Uterus (tissue), 4 donors: ENCODE results near the gene AK5. TPM values are rescaled to one million over a fixed set of nuclear protein-coding genes. Genes with fewer than 3 reads are reported as not detected.
A peak's percentile ranks its signal among the peaks of the same experiment; 100 is the strongest.

ENCODE experiments used
- DNase-seq, 2 donors: peaks; one replicate each; pipeline ENCODE4 v3.0.0-alpha.2; 2019 to 2020
- H3K27ac ChIP-seq, 2 donors: fragments of 200-600 bp; sonication (generic); 1 replicate in 1 of 2; 2 replicates in 1 of 2; pipeline ENCODE4 v1.5.1; 2016 to 2018
- H3K27me3 ChIP-seq, 2 donors: fragments of 200-600 bp; sonication (generic); one replicate each; pipeline ENCODE4 v1.5.1; 2018 to 2019; ENCODE audit warnings: control low read depth in 1 of 2
- H3K36me3 ChIP-seq, 2 donors: fragments of 200-600 bp; sonication (generic); one replicate each; pipeline ENCODE4 v1.5.1; 2019; ENCODE audit warnings: control low read depth in 1 of 2
- H3K4me1 ChIP-seq, 2 donors: fragments of 200-600 bp; sonication (generic); one replicate each; pipeline ENCODE4 v1.5.1; 2018 to 2019; ENCODE audit warnings: control low read depth in 1 of 2
- H3K4me3 ChIP-seq, 2 donors: fragments of 200-600 bp; sonication (generic); 1 replicate in 1 of 2; 2 replicates in 1 of 2; pipeline ENCODE4 v1.5.1; 2018 to 2019; ENCODE audit warnings: mild to moderate bottlenecking in 1 of 2
- H3K9me3 ChIP-seq, 2 donors: fragments of 200-600 bp; sonication (generic); one replicate each; pipeline ENCODE4 v1.5.1; 2019; ENCODE audit warnings: control low read depth in 1 of 2
- POLR2A ChIP-seq, 2 donors: fragments of 450-650 bp; IDR thresholded peaks; one replicate each; pipeline ENCODE4 v1.6.1; 2016; ENCODE audit warnings: antibody characterized with exemption in 2 of 2, mild to moderate bottlenecking in 1 of 2, moderate library complexity in 1 of 2
- intact Hi-C: fragments of 100-400 bp; cut with DNase I; formaldehyde crosslinking; loops from one replicate; pipeline ENCODE4 v1.15.1; 2023; ENCODE audit warnings: low total_unique reads
- small RNA-seq: library from RNA; depleted of rRNA; stranded (forward); fragments of <200 nt; gene quantifications from one replicate; pipeline ENCODE3, GENCODE V24; 2016
- total RNA-seq, 4 donors: library from RNA; depleted of rRNA in 3 of 4; stranded (reverse); fragments of >200 nt in 3 of 4; gene quantifications; one replicate each; pipeline versions ENCODE4 v1.1.0 to v1.2.4, GENCODE V29; 2014 to 2023
- TF ChIP-seq, protein P1 (sequence below), 4 experiments: fragments of 200-600 bp in 2 of 4; fragments of 450-650 bp in 2 of 4; sonication (generic) in 2 of 4; IDR thresholded peaks; one replicate each; pipeline ENCODE4 v1.5.1; 2016 to 2019; ENCODE audit warnings: antibody characterized with exemption in 4 of 4, mild to moderate bottlenecking in 2 of 4, moderate library complexity in 1 of 4
- donor health status: DM: yes; HTN: yes; CAD: no.

Gene AK5
- total RNA-seq, 4 donors from 2014 or later, result 0.88 to 4.6 TPM; not detected in 2

DNA sequence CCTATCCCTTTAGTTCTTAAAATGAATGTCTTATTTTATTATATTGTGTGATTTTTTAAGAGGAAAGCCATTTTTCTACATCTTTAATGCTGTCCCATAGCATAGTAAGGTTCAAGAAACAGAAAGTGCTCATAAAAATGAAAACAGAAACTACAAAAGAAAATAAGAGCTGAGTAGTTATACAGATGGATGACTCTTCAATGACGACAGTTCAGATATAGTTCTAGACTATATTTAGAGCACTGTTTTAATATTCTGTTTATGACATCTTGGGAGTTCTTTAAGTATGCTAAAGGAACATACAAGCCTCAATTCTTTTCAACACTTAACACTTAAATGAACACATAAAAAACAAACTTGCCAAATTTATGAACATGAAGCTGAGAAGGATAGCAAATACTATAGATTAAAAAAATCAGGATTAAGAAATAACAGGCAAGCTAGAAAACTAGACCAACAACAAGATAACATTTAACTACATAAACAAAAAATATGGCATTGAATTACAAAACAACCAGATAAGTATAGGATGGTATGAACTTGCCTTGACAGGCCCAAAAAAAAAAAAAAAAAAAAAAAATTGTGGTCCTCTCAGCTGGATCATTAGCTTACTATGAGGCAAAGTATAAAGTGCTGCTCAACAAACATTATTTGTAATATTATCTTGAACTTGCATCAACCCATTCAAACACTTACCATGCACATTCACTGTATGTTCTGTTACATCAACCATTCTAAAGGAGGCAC lies 312.7 kb downstream of the AK5 start:
- TF ChIP-seq POLR2A (IDR thresholded peaks at IDR 0.05), result no peak
- TF ChIP-seq, protein P1, sequence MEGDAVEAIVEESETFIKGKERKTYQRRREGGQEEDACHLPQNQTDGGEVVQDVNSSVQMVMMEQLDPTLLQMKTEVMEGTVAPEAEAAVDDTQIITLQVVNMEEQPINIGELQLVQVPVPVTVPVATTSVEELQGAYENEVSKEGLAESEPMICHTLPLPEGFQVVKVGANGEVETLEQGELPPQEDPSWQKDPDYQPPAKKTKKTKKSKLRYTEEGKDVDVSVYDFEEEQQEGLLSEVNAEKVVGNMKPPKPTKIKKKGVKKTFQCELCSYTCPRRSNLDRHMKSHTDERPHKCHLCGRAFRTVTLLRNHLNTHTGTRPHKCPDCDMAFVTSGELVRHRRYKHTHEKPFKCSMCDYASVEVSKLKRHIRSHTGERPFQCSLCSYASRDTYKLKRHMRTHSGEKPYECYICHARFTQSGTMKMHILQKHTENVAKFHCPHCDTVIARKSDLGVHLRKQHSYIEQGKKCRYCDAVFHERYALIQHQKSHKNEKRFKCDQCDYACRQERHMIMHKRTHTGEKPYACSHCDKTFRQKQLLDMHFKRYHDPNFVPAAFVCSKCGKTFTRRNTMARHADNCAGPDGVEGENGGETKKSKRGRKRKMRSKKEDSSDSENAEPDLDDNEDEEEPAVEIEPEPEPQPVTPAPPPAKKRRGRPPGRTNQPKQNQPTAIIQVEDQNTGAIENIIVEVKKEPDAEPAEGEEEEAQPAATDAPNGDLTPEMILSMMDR (IDR thresholded peaks at IDR 0.05), result no peak
- Histone ChIP-seq H3K36me3 (no peaks in the 10 kb centered on the region), H3K27ac (no peak overlapping the region), H3K4me1 (no peaks in the 10 kb centered on the region), H3K27me3 (no peaks in the 10 kb centered on the region), H3K4me3 (no peak overlapping the region), H3K9me3 (no peaks in the 10 kb centered on the region)
- intact Hi-C loops, result no loop called here
- no peak for DNase-seq

DNA sequence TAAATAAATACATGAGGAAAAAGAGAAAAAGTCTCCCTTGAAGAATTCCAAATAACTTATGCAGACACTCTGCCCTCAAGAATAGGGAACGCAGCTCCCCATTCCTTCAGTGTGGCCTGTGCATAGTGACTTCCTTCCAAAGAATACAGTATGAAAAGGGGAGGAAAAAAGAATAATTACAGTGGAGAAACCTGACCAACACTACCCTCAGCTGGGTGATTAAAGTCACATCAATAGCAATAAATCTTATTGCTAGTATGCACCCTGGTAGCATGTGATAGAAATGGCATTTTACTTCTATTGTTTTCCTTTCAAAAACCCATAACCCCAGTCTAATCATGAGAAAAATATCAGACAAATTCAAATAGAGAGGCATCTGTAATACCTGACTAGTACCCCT lies 315.5 kb downstream of the AK5 start:
- intact Hi-C loops, result no loop called here
- no peak for DNase-seq
- Histone ChIP-seq H3K9me3 (no peaks in the 10 kb centered on the region), H3K27ac (no peak overlapping the region), H3K4me3 (no peak overlapping the region), H3K4me1 (no peaks in the 10 kb centered on the region), H3K36me3 (no peaks in the 10 kb centered on the region), H3K27me3 (no peaks in the 10 kb centered on the region)
- TF ChIP-seq POLR2A (IDR thresholded peaks at IDR 0.05), result no peak
- TF ChIP-seq, protein P1 (IDR thresholded peaks at IDR 0.05), result no peak

DNA sequence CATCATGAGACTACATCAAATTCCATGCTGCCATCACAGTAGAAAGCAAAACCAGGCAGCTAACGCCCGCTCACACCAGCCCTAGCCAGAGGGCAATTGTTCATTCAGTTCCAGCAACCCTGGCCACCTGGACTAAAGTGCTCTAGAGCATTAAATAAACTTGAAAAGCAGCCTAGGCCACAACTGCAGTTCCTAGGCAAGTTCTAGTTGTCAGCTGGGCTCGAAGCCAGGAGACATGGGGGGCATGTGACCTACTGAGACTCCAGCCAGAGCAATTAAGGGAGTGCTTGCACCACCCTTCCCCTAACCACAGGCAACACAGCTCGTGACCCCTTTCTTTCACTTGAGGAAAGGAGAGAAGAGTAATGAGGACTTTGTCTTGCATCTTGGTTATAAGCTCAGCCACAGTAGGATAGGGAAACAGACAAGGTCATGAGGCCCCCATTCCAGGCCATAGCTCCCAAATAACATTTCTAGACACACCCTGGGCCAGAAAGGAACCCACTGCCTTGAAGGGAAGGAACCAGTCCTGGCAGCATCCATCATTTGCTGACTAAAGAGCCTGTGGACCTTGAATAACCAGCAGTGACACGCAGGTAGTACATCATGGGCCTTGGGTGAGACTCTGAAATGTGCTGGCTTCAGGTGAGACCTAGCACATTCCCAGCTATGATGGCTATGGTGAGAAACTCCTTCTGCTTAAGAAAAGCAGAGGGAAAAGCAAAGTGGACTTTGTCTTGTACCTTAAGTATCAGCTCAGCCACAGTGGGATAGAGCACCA lies 323.6 kb downstream of the AK5 start:
- Histone ChIP-seq H3K36me3 (no peaks in the 10 kb centered on the region), H3K27ac (no peak overlapping the region), H3K9me3 (peaks cover 0 to 6% of the 10 kb centered on the region in 2 donors), H3K27me3 (no peaks in the 10 kb centered on the region), H3K4me3 (no peak overlapping the region), H3K4me1 (peaks cover 0 to 6% of the 10 kb centered on the region in 2 donors)
- TF ChIP-seq, protein P1 (IDR thresholded peaks at IDR 0.05), result no peak
- TF ChIP-seq POLR2A (IDR thresholded peaks at IDR 0.05), result no peak
- DNase-seq, result peak; percentile 18 to 27
- intact Hi-C loops, result no loop called here

DNA sequence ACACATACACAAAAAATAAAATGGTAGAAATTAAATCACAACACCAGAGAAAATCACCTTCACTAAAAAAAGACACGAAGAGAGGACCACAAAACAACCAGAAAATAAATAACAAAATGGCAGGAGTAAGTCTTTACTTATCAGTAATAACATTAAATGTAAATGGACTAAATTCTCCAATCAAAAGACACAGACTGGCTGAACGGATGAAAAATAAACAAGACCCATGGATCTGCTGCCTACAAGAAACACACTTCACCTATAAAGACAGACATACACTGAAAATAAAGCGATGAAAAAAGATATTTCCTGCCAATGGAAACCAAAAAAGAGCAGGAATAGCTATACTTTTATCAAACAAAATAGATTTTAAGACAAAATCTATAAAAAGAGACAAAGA lies 327.1 kb downstream of the AK5 start:
- H3K4me3 ChIP-seq, result no peak overlapping the region
- no peak for DNase-seq

More for the DNA sequence above, 327.1 kb downstream of the AK5 start:
- Histone ChIP-seq H3K4me1 (peaks cover 0 to 6% of the 10 kb centered on the region in 2 donors), H3K9me3 (peaks cover 0 to 6% of the 10 kb centered on the region in 2 donors), H3K36me3 (no peaks in the 10 kb centered on the region), H3K27ac (no peak overlapping the region), H3K27me3 (no peaks in the 10 kb centered on the region)
- no peak for TF ChIP-seq POLR2A (IDR thresholded peaks at IDR 0.05)
- TF ChIP-seq, protein P1 (IDR thresholded peaks at IDR 0.05), result no peak
- intact Hi-C loops, result no loop called here

Small RNAs within 50 kb of the gene (small RNA-seq; reads per million reads assigned to genes)
- gene RNU7-8P, result not detected

Other genes with a start within 250 kb of the AK5 start
- 10 to 100 TPM; 11.5 to 38.6 (median 32.6) TPM for gene PIGK, start 62.6 kb upstream of the AK5 start, total RNA-seq